NCI-H82 treated with DMSO at 0.1 percent for 48 hours (cell line): ENCODE measurements around the gene MPHOSPH8.
A peak's percentile ranks its signal among the peaks of the same experiment; 100 is the strongest.
"Not testable (repeated sequence)": the region's sequence is repeated elsewhere in the genome, so short reads cannot be mapped to it uniquely, and the experiment has no call there.

Experiments used
- DNase-seq: peaks from one replicate; lab custom pipeline; 2025; ENCODE audit not compliant: unreplicated experiment; lab: John Stamatoyannopoulos, UW

Gene MPHOSPH8

DNA sequence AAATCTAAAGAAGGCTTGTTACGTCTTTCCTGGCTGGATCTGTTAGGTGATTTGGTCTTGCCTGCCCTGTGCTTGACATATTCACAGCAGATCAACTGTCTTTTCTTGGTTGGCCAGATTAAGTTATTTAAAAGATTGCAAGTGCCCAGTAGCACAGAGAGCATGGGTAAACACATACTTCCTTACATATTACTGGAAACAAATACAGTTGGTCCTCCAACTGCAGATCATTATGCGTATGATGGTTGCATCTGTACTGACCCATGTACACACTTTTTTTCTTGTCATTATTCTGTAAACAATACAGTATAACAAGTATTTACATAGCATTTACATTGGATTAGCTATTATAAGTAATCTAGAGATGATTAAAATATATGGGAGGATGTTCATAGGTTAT lies 9.2 kb upstream of the MPHOSPH8 start:
- no peak for DNase-seq

DNA sequence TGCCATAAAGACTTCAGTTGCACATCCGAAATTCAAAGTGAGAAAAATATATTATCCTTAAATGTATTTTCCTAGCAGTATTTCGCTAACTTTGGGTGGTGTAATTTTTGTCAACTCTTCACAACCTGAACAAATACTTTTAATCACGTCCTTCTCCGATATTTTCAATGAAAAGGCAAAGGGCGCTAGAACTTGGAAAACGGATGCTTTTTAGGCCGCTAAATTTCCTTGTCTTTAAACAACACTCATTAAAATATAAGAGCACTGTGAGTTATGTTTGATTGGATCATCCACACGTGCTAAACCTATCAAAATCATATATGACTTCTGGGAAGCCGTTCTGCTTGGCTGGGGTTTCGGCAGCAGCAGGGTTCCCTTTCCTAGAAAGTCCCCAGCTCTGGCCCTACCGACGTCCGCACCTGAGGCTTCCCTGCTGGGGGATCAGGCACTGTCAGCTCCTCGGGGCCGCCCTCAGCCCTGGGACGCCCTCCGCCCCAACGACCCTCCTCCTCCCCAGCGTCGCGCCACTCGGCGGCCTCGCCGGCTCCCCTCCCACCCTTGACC lies 462 bp upstream of the MPHOSPH8 start:
- DNase-seq: peak; percentile 48

DNA sequence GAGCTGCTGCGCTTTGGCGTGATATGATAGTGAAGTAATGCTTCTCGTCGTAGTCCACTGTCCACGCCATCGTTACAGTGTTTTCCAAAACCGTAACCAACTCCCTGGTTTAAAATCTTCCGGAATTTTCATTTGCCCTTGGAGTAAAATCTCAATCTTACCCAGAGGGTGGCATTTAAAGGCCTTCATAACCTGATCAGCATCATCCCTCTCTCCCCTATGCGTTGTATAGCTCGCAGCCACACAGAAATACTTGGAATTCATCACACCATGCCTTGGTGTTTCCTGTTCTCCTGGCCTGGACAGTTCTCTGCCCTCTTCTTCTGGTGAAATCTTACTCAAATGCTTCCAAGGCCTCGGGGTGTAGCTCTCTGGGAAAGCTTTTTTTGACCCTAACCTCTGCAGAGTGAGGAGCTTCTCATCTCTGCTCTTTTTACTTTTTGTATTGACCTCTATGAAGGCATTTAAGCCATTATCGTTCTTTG lies 839 bp downstream of the MPHOSPH8 start:
- DNase-seq: no peak

DNA sequence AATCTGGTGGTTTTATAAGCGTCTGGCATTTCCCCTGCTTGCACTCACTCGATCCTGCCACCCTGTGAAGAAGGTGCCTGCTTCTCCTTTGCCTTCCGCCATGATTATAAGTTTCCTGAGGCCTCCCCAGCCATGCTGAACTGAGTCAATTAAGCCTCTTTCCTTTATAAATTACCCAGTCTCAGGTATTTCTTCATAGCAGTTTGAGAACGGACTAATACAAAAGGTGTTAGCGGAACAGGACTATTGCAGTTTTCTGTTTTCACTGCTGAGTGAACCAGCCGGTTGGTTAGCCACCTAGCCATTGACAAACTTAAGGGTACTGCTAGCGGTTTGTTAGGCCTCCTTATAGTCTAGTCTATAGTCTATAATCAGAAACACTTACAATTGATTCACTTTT lies 2.5 kb downstream of the MPHOSPH8 start:
- not testable (repeated sequence) for DNase-seq

DNA sequence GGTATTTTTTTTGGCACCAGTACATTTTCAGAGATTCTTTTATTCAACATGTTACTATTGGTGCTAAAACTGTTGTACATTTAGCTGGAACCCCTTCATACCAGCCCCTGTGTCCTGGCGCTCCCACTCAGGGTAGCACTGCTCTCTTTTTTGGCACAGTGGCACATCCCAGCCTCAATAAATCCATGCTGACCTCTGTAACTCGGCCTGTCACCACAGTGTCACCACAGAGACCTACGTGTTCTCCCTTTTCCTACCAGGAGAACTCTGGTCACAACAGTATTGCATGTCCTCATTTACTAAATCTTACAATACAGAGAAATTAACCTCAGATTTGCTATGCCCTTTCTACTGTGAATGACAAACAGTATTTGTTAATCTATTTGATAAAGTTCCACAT lies 10.2 kb downstream of the MPHOSPH8 start:
- DNase-seq: no peak

DNA sequence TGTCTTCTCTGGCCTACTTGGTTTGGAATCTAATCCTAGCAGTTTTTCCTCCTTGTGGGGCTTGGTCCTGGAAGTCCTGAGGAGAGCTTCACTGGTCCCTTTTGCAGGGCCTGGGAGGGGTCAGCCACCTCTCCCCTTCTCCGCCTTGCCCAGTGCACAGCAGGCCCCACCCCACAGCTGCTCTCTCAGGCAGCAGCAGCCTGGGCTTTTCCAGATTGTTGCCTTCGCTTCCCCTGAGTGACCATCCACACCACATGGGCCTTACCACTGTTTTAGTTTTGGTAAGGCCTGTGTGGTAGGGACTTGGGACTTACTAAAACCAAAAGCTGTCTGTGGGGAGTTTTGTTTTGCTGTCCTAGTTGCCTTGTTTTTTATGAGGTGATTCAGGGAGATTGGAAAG lies 11.5 kb downstream of the MPHOSPH8 start:
- no peak for DNase-seq

DNA sequence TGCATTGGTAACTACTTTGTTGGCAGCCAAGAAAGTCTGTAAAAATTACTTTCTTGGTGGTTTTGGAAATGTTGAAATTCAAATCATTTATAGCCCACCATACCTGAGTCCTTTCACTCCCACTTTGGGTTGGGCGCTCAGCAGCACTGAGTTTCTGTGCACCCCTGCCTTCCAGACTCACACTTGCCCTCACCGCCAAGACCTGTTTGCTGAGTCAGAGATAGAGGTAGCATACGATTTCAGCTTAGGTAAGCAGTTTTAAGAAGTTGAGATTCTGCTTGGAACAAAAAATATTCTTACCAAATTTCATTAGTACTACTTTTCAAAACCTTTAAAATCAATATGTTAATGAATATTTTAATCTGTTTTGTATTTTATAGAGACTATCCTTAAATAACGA lies 12.6 kb downstream of the MPHOSPH8 start:
- no peak for DNase-seq

DNA sequence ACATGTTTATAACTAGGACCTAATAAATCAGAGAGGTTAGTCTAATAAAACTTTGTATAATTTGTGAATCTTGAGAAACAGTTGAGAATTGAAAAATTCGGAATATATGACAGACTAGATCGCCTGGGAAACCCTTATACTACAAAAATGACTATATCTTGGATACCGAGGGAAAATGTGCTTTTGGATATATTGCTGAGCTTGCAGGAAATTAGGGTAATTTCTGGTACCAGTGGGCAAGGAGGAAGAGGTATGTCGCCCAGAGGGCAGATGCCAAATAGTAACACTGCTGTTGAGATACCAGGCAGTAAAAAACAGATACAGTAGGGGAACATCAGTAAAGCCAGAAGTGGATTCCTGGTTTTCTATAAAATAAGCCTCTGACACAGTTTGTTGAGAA lies 17.3 kb downstream of the MPHOSPH8 start:
- DNase-seq: no peak

DNA sequence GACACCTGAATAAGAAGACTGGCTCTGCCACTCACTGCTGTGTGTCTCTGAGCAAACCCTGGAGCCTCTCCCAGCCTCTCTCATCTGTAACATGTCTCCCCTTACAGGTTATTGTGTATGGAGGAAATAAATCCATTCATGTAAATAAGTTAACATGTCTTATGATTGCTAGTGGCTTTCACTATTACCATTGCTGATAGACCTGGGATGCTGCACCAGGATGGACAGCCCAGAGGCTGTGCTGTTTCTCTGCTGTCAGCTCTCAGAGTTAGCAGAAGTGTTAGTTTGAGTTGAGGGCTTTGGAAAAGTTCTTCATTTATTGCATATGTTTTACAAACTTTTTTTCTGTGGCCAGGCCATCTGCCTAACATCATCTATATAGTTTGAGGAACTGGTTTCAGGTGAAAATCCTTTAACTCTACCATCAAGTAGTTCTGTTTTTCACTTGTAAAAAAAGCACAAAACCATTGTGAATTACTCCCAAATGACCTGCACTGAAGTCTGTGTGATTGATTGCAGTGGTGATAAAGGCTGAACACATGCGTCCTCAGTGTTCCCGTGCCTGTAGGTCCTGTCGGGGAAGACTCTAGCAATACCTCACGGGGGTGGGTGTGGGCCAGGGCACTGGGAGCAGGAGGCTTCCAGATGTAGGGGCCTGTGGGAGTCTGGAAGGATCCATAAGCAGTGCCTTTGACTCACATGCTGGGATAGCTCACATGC lies 24.6 kb downstream of the MPHOSPH8 start:
- no peak for DNase-seq

DNA sequence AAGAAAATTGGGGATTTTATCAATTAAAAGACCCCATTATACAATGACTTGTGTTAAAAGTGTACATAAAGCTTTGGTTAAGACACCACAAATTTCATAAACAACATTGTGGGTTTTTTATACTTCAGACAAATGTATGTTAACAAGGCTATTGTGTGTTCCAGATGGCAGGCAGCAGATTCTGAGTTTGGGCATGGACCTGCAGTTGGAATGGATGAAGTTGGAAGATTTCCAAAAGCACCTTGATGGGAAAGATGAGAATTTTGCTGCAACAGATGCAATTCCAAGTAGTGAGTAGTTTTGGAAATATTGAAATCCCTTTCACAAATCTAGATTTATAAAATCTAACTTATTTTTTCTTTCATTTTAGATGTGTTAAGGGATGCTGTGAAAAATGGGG lies 25.4 kb downstream of the MPHOSPH8 start:
- DNase-seq: no peak

DNA sequence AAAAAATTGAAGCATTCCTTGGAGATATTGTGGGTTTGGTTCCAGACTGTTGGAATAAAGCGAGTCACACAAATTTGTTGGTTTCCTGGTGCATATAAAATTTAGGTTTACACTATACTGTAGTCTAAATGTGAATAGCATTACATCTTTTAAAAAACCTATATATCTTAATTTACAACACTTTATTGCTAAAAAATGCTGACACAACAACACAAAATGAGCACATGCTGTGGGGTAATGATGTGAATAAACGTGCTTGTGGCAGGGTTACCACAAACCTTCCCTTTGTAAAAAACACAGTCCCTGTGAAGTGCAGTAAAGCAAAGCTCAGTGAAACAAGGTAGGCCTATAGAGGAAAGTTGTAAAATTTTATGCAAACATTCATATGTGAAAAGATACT lies 27.7 kb downstream of the MPHOSPH8 start:
- DNase-seq: no peak

DNA sequence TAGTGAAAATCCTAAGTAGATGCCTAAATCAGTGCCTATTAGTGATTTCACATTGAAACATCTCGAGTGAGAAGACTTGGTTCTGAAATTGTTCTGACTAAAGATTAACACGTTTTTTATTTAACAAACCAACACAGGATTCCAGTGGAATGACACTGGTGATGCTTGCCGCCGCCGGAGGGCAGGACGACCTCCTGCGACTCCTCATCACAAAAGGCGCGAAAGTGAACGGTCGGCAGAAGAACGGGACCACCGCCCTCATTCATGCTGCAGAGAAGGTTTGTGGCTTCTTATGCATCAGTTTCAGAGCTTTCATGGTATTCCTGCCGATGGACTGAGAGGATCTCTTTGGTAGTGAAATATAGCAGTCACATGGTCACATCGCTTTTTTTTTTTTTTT lies 28.1 kb downstream of the MPHOSPH8 start:
- no peak for DNase-seq

DNA sequence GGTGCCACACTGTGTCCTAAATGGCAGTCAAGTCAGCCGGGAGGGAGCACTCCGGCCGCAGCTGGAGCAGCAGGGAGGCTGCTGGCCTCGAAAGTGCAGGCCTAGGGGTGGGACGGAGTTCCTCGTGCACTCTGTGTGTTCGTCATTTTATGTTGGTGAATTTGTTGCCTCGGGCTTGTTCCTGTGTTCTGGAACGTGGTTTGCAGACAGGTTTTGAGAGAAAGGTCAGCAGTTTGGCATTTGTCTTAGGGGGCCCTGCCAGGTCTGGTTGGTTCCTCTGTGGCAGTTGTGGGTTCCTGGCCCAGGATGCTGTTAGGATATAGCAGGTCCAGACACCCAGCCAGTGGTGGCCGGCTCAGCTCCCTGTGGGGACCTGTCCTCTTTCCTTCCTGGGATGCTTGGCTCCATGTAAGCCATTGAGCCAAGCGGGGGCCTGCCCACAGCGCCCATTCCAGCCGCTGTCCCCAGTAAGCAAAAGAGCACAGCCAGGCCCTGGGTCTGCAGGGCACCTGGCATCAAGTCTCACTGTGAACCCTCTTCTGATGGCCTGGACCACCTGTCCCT lies 30.0 kb downstream of the MPHOSPH8 start:
- DNase-seq: no peak

DNA sequence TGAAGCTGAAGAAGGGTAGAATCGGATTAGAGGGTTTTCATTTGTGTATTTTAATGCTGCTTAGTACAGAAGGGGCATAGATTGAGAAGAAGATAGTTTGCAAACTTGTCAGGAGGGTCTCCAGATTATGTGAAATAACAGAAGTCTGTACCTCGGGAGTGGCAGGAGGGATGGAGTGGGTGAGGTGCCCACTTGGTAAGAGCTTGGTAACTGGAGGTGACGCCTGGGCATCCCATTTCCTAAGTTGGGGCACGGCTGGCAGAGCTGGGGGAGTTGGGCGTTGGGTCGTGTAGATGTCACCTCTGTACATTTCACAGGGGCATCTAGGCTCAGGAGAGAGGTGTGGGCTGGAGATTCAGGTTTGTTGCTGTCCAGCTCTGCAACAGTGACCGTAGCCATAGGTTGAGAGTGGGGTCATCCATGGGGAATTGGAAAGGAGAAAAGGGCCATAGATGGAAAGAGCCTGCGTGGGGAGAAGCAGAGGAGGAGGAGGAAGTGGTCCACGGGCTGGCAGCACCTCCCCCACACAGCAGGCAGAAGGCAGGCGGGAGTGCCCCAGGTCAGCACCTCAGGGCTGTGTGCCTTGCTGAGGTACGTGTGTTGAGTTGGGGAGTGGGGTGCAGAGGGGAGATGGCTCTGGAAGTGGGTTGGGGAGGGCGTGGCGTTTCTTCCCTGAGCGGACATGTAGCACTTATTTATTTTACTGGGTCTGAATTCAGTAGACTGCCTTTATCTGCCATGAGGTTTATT lies 31.2 kb downstream of the MPHOSPH8 start:
- no peak for DNase-seq

DNA sequence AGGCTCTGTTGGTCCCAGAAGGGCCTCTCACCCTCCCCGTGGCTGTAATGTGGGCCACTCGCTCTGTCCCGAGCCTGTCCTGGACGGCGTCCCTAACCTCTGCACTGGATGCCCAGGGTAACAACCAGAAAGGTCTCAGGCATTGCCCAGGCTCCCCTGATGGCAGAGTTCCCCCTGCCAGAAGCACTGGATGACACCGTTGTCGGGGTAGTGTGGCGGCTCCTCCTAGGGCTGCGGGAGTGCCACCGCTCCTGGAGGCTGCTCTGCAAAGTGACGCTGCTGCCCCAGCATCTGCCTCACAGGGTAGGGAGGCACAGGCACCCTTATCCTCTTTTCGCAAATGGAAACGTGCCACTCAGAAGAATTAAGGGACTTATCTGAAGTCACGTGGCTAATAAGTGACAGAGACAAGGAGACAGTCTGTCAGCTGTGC lies 32.0 kb downstream of the MPHOSPH8 start:
- DNase-seq: peak; percentile 80

DNA sequence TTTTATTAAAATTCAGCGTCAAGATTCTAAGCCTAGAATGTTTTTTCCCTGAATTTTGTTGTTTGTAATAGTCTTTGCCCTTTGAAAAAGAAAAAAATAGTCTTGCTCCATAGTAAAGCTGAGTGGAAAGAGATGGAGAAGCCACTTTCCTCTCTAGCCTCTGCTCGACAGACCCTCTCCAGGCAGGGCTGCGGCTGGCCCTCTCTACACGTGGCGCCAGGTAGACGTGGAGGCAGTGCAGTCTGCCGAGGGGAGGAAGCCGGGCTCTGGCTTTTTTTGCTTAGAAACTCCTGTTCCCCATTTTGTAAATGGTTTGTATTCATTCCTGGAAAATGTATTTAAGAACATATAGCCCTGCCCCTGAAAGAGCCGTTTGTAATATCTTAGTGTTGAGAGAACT lies 35.3 kb downstream of the MPHOSPH8 start:
- DNase-seq: no peak

DNA sequence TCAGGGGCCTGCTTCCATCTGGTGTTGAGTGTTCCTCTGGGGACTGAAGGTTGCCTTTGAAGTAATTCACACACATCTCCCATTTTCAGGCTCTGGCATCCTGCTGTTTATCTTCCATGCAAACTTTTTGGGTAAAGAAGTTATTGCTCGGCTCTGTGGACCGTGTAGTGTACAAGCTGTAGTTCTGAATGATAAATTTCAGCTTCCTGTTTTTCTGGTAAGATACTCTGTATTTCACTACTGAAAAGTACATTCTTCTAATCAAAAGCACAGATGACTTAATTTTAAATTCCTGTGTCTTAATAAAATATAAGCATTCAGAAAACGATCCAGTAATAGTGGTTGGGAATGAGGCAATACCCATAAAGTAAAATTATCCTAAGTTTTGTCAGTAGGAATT lies 36.7 kb downstream of the MPHOSPH8 start:
- no peak for DNase-seq

DNA sequence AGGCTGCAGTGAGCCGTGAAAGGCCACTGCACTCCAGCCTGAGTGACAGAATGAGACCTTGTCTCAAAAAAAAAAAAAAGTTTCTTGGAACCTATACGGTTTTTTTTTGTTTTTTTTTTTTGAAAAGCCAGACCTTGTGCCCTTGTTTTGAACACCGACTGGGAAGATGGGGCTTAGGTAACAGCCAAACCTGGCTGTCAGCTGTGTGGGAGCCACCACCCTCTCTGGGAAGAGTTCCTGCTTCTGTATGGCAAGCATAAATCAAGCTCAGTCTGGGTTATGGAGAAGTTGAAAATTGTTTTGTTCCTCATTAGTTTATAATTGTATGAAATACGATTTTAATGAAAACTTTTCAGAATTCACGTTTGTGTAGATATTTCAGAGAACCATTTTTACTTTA lies 39.5 kb downstream of the MPHOSPH8 start:
- no peak for DNase-seq

DNA sequence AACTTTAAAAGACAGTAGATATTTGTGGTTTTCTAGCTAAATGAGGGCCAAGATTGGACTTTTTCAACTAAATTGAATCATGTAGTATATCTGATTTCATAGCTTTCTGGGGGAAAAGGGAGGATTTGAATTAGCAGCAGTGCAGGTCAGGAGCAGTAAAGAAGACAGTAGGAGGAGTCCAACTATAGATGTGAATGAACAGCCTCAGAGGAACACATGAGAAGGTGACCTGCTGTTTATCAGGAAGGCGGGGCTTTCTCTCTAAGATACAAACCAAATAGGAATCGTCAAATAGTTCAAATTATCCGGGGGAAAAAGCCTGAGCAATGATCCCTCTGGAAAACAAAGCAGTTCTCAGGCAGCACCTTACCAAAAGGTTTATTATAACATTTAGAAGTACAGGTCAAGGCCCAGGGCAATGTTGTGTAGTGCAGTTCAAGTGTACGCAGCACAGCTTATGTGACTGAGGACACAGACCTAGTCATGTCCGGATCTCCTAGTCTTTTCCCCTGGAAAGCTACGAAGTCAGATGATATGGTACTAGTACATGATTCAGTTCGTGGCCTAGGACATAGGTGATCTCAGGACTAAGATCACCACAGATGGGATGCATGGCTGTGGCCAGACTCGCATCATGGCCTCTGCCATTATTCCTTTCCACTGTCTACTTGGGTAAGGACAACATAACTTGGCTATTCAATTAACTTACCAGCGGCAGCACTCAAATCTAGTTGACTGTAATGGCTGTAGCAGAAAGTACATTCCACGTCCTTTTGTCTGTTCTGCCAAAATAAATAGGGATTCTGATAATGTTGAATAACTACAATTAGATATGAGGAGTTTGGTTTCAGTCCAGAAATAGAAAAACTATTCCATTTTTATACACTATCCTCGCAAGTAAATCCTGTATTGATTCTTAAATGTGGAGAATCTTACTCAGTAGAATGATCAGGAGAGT lies 40.3 kb downstream of the MPHOSPH8 start:
- DNase-seq: no peak

DNA sequence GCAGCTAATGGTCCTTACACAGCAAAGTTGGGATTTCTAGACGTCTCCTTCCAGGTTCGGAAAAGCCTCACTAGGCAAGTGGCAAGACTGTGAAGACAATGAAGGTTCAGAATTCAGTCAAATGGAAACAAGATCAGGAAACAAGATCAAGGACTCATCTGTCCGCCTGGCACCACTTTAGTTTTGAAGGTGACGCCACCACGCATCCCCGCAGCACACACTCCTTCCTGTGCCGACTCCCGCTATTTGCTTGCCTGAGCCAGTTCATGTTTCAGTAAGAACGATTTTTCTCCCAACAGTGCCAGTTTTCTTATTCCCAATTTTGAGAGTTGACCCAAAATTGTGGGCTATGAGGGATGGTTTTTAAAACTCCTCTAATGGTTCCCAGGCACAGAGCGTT lies 41.4 kb downstream of the MPHOSPH8 start:
- no peak for DNase-seq

DNA sequence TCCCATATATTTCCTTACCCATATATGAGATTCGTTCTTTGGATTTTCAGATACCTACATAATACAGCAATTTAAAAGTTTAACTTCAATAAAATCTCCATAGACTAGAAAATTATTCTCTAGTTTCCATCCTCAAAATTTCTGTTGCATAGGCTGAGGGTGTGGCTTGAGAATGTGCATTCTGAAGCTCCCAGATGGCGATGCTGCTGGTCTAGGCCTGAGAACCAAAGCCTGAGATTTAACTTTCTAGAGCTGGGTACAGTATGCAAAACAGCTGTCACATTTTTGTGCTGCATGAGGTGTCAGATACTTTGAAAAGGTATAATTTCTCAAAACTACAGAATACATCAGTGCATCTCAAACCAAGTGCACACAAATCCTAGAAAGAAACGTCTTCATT lies 42.7 kb downstream of the MPHOSPH8 start:
- DNase-seq: no peak
